Kidney (tissue), 14 donors: ENCODE results near the gene VSTM2L. TPM values are rescaled to one million over a fixed set of nuclear protein-coding genes. Genes with fewer than 3 reads are reported as not detected.

ENCODE experiments used
- DNase-seq, 5 donors: peaks; one replicate each; pipeline ENCODE4 v3.0.0-alpha.2; 2013 to 2020
- FAIRE-seq: peaks from 2 replicates; lab custom pipeline; 2012; peaks lifted over from hg19 to GRCh38; lab: Jason Lieb, UNC
- H3K27ac ChIP-seq, 2 donors: one replicate each; pipeline ENCODE4 v1.7.0; 2013; ENCODE audit warnings: low read depth in 2 of 2, low read length in 2 of 2, inconsistent platforms in 1 of 2
- H3K27me3 ChIP-seq: one replicate; pipeline ENCODE4 v1.7.1; 2013; ENCODE audit warnings: low read length, inconsistent platforms; ENCODE audit not compliant: control insufficient read depth, insufficient read depth
- H3K36me3 ChIP-seq, 3 donors: one replicate each; pipeline versions ENCODE4 v1.7.0 to v1.7.1; 2013; ENCODE audit warnings: low read length in 3 of 3, control low read depth in 1 of 3, inconsistent platforms in 1 of 3; ENCODE audit not compliant: insufficient read depth in 3 of 3, control insufficient read depth in 2 of 3
- H3K4me1 ChIP-seq, 3 donors: one replicate each; pipeline versions ENCODE4 v1.7.0 to v1.7.1; 2013; ENCODE audit warnings: low read length in 3 of 3, inconsistent platforms in 1 of 3, low read depth in 1 of 3; ENCODE audit not compliant: control insufficient read depth in 2 of 3, insufficient read depth in 2 of 3
- H3K4me3 ChIP-seq, 3 donors: one replicate each; pipeline versions ENCODE4 v1.7.0 to v1.8.1; 2013; ENCODE audit warnings: low read length in 3 of 3, control low read depth in 1 of 3, inconsistent platforms in 1 of 3
- H3K9ac ChIP-seq, 3 donors: one replicate each; pipeline versions ENCODE4 v1.7.0 to v1.7.1; 2013; ENCODE audit warnings: low read length in 3 of 3, control low read depth in 1 of 3, inconsistent platforms in 1 of 3
- H3K9me3 ChIP-seq, 3 donors: one replicate each; pipeline versions ENCODE4 v1.7.0 to v1.7.1; 2013; ENCODE audit warnings: low read length in 3 of 3, control low read depth in 1 of 3, inconsistent platforms in 1 of 3; ENCODE audit not compliant: control insufficient read depth in 2 of 3, insufficient read depth in 1 of 3
- intact Hi-C: fragments of 100-400 bp; cut with DNase I; formaldehyde crosslinking; loops from one replicate; pipeline ENCODE4 v1.11.1; 2022
- polyA plus RNA-seq: library from polyadenylated mRNA; stranded (reverse); fragments of 350-450 nt; fragmentation: Illumina TruSeq; extraction: RNeasy Lipid Tissue Mini Kit (QIAGEN cat#74804); gene quantifications from one replicate; pipeline ENCODE4 v1.2.3, GENCODE V29; 2014; ENCODE audit warnings: low read depth, low replicate concordance; ENCODE audit not compliant: insufficient read depth
- total RNA-seq: library from RNA; stranded (reverse); fragmentation: NEBNext Ultra II Directional; extraction: Animal tissue kit (Norgen Biotek cat#: 25700); gene quantifications from one replicate; pipeline ENCODE4 v1.2.1, GENCODE V29; 2021
- TF ChIP-seq, protein P1 (sequence below): IDR thresholded peaks from 3 replicates; pipeline ENCODE4 v1.5.1; 2012; ENCODE audit warnings: mild to moderate bottlenecking, moderate library complexity, borderline replicate concordance; ENCODE audit not compliant: insufficient read depth; ENCODE audit errors: extremely low read depth
- donor health status: control.
- donor health status: control.
- donor health status: control.
- donor health status: control.
- donor health status: control.
- donor health status: DM: yes; HTN: yes; CAD: no.
- donor health status: Normal renal cell carcinoma (clear cell type).

Gene VSTM2L
- total and polyA plus RNA-seq, 2 donors from 2014 or later = 2.8 to 4.1 TPM

DNA sequence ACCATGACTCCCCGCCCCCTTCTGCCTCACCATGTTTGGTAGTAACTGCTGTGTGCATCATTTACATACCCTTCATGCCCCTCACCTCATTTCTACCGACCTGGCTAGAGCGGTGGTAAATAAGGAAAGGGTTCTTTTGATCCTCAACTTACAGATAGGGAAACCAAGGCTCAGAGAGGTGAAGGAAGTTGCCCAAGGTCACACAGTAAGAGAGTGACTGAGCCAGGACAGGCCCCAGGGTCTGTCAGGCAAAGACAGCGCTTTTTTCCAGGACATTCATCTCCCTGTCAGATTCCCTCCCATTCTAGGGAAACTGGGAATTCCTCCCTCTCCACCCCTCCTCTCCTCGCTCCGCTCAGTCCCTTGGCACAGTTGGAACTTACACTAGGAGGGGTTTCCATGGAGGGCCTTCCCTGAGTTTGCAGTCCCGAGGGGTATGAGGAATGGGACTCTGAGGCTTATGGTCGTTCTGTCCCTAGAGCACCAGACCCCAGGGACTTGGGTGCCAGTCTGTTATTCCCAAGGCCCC, 2.0 kb downstream of the VSTM2L start:
- no peak overlapping the region for H3K9ac ChIP-seq
- no peak overlapping the region for H3K4me3 ChIP-seq
- H3K36me3 ChIP-seq = no peaks in the 10 kb centered on the region
- TF ChIP-seq, protein P1, sequence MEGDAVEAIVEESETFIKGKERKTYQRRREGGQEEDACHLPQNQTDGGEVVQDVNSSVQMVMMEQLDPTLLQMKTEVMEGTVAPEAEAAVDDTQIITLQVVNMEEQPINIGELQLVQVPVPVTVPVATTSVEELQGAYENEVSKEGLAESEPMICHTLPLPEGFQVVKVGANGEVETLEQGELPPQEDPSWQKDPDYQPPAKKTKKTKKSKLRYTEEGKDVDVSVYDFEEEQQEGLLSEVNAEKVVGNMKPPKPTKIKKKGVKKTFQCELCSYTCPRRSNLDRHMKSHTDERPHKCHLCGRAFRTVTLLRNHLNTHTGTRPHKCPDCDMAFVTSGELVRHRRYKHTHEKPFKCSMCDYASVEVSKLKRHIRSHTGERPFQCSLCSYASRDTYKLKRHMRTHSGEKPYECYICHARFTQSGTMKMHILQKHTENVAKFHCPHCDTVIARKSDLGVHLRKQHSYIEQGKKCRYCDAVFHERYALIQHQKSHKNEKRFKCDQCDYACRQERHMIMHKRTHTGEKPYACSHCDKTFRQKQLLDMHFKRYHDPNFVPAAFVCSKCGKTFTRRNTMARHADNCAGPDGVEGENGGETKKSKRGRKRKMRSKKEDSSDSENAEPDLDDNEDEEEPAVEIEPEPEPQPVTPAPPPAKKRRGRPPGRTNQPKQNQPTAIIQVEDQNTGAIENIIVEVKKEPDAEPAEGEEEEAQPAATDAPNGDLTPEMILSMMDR = no peak
- no peak overlapping the region for H3K27ac ChIP-seq
- H3K27me3 ChIP-seq = peaks cover 7% of the 10 kb centered on the region
- no peaks in the 10 kb centered on the region for H3K9me3 ChIP-seq
- FAIRE-seq = no peak
- no peak for DNase-seq
- no peaks in the 10 kb centered on the region for H3K4me1 ChIP-seq
- intact Hi-C loops = no loop called here

DNA sequence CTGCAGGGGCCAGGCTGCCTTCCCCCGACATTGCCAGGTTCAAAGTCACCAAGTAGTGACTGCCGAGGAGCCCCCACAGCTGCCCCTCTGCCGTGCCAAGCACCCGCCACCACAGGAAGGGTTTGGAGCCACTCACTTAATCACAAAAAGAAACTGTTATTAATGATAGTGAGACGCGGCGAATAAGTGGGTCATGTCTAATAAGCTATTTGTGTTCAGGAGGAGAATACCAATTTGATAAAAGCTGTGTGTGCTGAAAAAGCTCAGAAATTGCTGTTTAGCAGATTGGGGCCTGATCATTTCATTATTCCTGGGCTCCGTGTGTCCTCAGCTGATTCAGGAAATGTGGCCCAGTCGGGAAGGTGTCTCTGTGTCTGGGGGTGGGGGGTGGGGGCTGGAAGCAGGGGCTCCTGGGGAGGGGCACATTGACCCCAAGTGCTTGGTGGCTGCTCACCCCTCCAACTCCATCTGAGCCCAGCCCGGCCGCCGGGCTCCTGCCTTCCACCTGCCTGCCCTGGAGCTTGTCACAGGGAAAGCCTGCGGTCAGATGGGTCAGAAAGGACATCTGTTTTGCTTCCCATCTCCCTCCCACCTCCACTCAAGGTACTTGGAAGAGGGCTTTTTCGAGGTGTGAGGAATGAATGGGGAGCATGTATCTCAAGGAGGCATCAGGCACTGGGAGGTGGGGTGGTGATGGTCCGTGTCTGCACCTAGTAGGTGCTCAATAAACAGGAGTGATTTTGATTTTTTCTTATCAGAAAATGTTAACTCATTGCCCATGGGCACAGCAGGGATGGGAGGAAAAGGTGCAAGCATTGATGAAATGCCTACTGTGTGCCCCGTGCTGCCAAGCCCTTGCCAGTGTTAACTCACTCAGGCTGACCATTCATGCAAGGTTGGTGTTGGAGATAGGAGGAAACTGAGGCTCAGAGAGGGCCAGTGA, 3.0 kb downstream of the VSTM2L start:
- intact Hi-C loops = no loop called here
- FAIRE-seq (no peak), DNase-seq (no peak)
- no peak overlapping the region for H3K4me3 ChIP-seq
- H3K27me3 ChIP-seq = peaks cover 7% of the 10 kb centered on the region
- no peak overlapping the region for H3K27ac ChIP-seq
- H3K9ac ChIP-seq = no peak overlapping the region
- no peaks in the 10 kb centered on the region for H3K4me1 ChIP-seq
- no peaks in the 10 kb centered on the region for H3K36me3 ChIP-seq
- TF ChIP-seq, protein P1 = no peak
- no peaks in the 10 kb centered on the region for H3K9me3 ChIP-seq

DNA sequence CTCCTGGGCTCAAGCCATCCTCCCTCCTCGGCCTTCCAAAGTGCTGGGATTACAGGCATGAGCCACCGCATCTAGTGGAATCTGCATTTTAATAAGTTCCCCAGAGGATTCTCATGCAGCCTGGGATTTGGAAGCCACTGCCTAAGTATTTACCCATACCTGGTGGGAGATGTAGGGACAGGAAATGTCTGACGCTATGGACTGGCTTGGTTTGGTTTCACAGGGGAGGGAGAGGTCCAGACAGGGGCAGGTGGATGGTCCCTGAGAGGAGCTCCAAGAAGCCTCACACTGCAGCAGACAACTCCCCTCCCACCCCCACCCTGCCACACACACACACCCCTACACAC, 4.4 kb downstream of the VSTM2L start:
- H3K27me3 ChIP-seq = peaks cover 7% of the 10 kb centered on the region
- H3K27ac ChIP-seq = no peak overlapping the region
- H3K4me3 ChIP-seq = no peak overlapping the region
- no peak for DNase-seq
- no peak for FAIRE-seq
- no peak overlapping the region for H3K9ac ChIP-seq
- H3K9me3 ChIP-seq = no peaks in the 10 kb centered on the region
- no peaks in the 10 kb centered on the region for H3K4me1 ChIP-seq
- TF ChIP-seq, protein P1 = no peak
- intact Hi-C loops = no loop called here
- no peaks in the 10 kb centered on the region for H3K36me3 ChIP-seq
